B cell (primary cell): ENCODE measurements around the gene WASHC4. TPM values are rescaled to one million over a fixed set of nuclear protein-coding genes. Genes with fewer than 3 reads are reported as not detected.
A peak's percentile ranks its signal among the peaks of the same experiment; 100 is the strongest.
"Not testable (repeated sequence)": the region's sequence is repeated elsewhere in the genome, so short reads cannot be mapped to it uniquely, and the experiment has no call there.

Experiments used
- ATAC-seq: fragments of 200-7000 bp; cut with Tn5 transposase; one replicate; pipeline ENCODE4 v1.10.0; 2021; ENCODE audit warnings: low read depth, mild to moderate bottlenecking, moderate number of reproducible peaks, moderate library complexity
- CTCF ChIA-PET: fragments of 350-600 bp; sonication (Branson Sonifier 250); formaldehyde crosslinking; loops from one replicate; lab custom pipeline; 2021; ENCODE audit warnings: antibody characterized with exemption, inconsistent platforms; lab: Charles Lee
- POLR2A ChIA-PET: fragments of 350-600 bp; sonication (Branson Sonifier 250); formaldehyde crosslinking; loops from one replicate; lab custom pipeline; 2021; ENCODE audit warnings: antibody characterized with exemption; lab: Charles Lee
- DNase-seq: peaks from one replicate; pipeline ENCODE4 v3.0.0; 2013
- H2AFZ ChIP-seq: 2 replicates; pipeline ENCODE4 v1.6.1; 2012; ENCODE audit warnings: mild to moderate bottlenecking, low read depth, low read length; ENCODE audit not compliant: insufficient read depth, poor library complexity, severe bottlenecking
- H3K27ac ChIP-seq, 2 donors: 1 replicate in 1 of 2; 2 replicates in 1 of 2; pipeline ENCODE4 v1.5.1; 2012 to 2013; ENCODE audit warnings: low read length in 2 of 2, mild to moderate bottlenecking in 2 of 2, moderate library complexity in 1 of 2
- H3K27me3 ChIP-seq, 4 experiments: fragments of 200-600 bp in 1 of 4; sonication (generic) in 1 of 4; replicated peaks in 1 of 4; 1 replicate in 2 of 4; 2 replicates in 2 of 4; pipeline versions ENCODE4 v1.6.1 to v1.7.0; 2013 to 2016; ENCODE audit warnings: low read length in 3 of 4, mild to moderate bottlenecking in 2 of 4, mixed read lengths in 1 of 4, moderate library complexity in 1 of 4; ENCODE audit not compliant: insufficient read depth in 4 of 4, control insufficient read depth in 3 of 4; ENCODE audit errors: control extremely low read depth in 1 of 4
- H3K36me3 ChIP-seq, 2 experiments: replicated peaks in 1 of 2; 1 replicate in 1 of 2; 2 replicates in 1 of 2; pipeline versions ENCODE4 v1.6.1 to v1.7.1; 2013; ENCODE audit warnings: low read length in 1 of 2; ENCODE audit not compliant: insufficient read depth in 2 of 2, control insufficient read depth in 1 of 2; ENCODE audit errors: control extremely low read depth in 1 of 2, extremely low read depth in 1 of 2
- H3K4me1 ChIP-seq, 2 donors: fragments of 200-600 bp in 1 of 2; sonication (generic) in 1 of 2; 1 replicate in 1 of 2; 2 replicates in 1 of 2; pipeline versions ENCODE4 v1.5.1 to v1.6.1; 2013 to 2017; ENCODE audit warnings: low read length in 2 of 2; ENCODE audit not compliant: control insufficient read depth in 2 of 2, insufficient read depth in 2 of 2
- H3K4me2 ChIP-seq: replicated peaks from 2 replicates; pipeline ENCODE3; 2012; ENCODE audit warnings: mild to moderate bottlenecking, low read depth, low read length; ENCODE audit not compliant: poor library complexity, severe bottlenecking
- H3K4me3 ChIP-seq, 5 experiments: fragments of 200-600 bp in 1 of 5; sonication (generic) in 1 of 5; 1 replicate in 3 of 5; 2 replicates in 2 of 5; pipeline versions ENCODE4 v1.5.1 to v1.7.0; 2011 to 2016; ENCODE audit warnings: low read length in 4 of 5, mild to moderate bottlenecking in 4 of 5, low read depth in 2 of 5, control low read depth in 1 of 5, moderate library complexity in 1 of 5; ENCODE audit not compliant: insufficient read depth in 1 of 5; ENCODE audit errors: control extremely low read depth in 1 of 5, extremely low read depth in 1 of 5
- H3K79me2 ChIP-seq: fragments of 200-600 bp; sonication (generic); one replicate; pipeline ENCODE4 v1.6.0; 2016; ENCODE audit warnings: low read length; ENCODE audit not compliant: control insufficient read depth, insufficient read depth
- H3K9ac ChIP-seq: fragments of 200-600 bp; sonication (generic); 2 replicates; pipeline ENCODE4 v1.6.1; 2017; ENCODE audit warnings: mild to moderate bottlenecking, low read length, moderate library complexity
- H3K9me3 ChIP-seq, 3 donors: one replicate each; pipeline versions ENCODE4 v1.6.1 to v1.7.1; 2013; ENCODE audit warnings: low read length in 2 of 3; ENCODE audit not compliant: control insufficient read depth in 2 of 3, insufficient read depth in 1 of 3; ENCODE audit errors: control extremely low read depth in 1 of 3
- H4K20me1 ChIP-seq: 2 replicates; pipeline ENCODE4 v1.6.0; 2012; ENCODE audit warnings: mild to moderate bottlenecking, low read length; ENCODE audit not compliant: insufficient read depth, control insufficient read depth, poor library complexity, severe bottlenecking
- H3K27ac Mint-ChIP-seq: one replicate; pipeline ENCODE4 v1.8.0; 2021; ENCODE audit warnings: mixed read lengths
- H3K27me3 Mint-ChIP-seq: one replicate; pipeline ENCODE4 v1.8.0; 2021; ENCODE audit warnings: mixed read lengths
- H3K4me1 Mint-ChIP-seq: one replicate; pipeline ENCODE4 v1.8.0; 2021; ENCODE audit warnings: mixed read lengths
- H3K4me3 Mint-ChIP-seq: one replicate; pipeline ENCODE4 v1.8.0; 2021; ENCODE audit warnings: mixed read lengths
- H3K9me3 Mint-ChIP-seq: one replicate; pipeline ENCODE4 v1.8.0; 2022; ENCODE audit warnings: mixed read lengths; ENCODE audit not compliant: insufficient read depth
- WGBS: methylation state at CpG from one replicate; pipeline ENCODE4 v1.1.5; 2013; ENCODE audit warnings: missing lambda C conversion rate; ENCODE audit not compliant: insufficient coverage; 5-methylcytosine and 5-hydroxymethylcytosine counted together
- intact Hi-C: fragments of 100-400 bp; cut with micrococcal nuclease; formaldehyde crosslinking; loops from one replicate; pipeline ENCODE4 v1.10.0; 2022
- polyA plus RNA-seq: library from polyadenylated mRNA; depleted of rRNA; stranded (reverse); fragments of >200 nt; gene quantifications from 2 replicates; pipeline ENCODE4 v1.2.3, GENCODE V29; 2012
- total RNA-seq, 2 donors: library from RNA; stranded (reverse); fragments of 120-200 nt in 1 of 2; gene quantifications; 1 replicate in 1 of 2; 2 replicates in 1 of 2; pipeline versions ENCODE4 v1.2.3 to v1.2.4, GENCODE V29; 2013 to 2022

WASHC4 gene
- total and polyA plus RNA-seq, 2 donors (not counting 1 experiment from before 2014, with no cell fraction given), result 55.2 to 240 TPM

GRCh38 chr12:105183406-105183805 is 75.9 kb downstream of the WASHC4 start:
- CTCF ChIA-PET, H3K4me2 ChIP-seq, POLR2A ChIA-PET, H3K4me3 ChIP-seq, H3K79me2 ChIP-seq, H3K9ac ChIP-seq, H3K27me3 ChIP-seq, DNase-seq, H3K27ac ChIP-seq, H2AFZ ChIP-seq, H3K9me3 ChIP-seq, H3K27me3 Mint-ChIP-seq, intact Hi-C loops, ATAC-seq, H3K4me3 Mint-ChIP-seq, H3K4me1 ChIP-seq, H3K9me3 Mint-ChIP-seq: not testable (repeated sequence)
- Mint-ChIP-seq H3K4me1 (peaks cover 27% of the 10 kb centered on the region), H3K27ac (peak overlapping the region; percentile 26)
- WGBS, result no CpG with 5 or more reads among the region's 4 CpGs
- Histone ChIP-seq H3K36me3 (peaks cover 8 to 42% of the 10 kb centered on the region in 2 experiments), H4K20me1 (peaks cover 13% of the 10 kb centered on the region)

DNA sequence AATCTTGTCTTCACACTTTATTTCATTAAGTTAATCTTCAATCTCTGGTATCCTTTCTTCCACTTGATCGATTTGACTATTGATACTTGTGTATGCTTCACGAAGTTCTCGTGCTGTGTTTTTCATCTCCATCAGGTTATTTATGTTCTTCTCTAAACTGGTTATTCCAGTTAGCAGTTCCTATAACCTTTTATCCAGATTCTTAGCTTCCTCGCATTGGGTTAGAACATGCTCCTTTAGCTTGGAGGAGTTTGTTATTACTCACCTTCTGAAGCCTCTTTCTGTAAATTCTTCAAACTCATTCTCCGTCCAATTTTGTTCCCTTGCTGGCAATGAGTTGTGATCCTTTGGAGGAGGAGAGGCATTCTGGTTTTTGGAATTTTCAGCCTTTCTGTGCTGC is 76.4 kb downstream of the WASHC4 start:
- DNase-seq, H3K4me3 Mint-ChIP-seq, H3K9me3 Mint-ChIP-seq, ATAC-seq, H3K4me3 ChIP-seq, CTCF ChIA-PET, H3K27me3 Mint-ChIP-seq, H3K79me2 ChIP-seq, H3K9ac ChIP-seq, POLR2A ChIA-PET, H3K4me2 ChIP-seq, H3K9me3 ChIP-seq, H3K27ac ChIP-seq, H3K4me1 ChIP-seq, intact Hi-C loops, H3K27me3 ChIP-seq, H2AFZ ChIP-seq: not testable (repeated sequence)
- Histone ChIP-seq H3K36me3 (peaks cover 10 to 45% of the 10 kb centered on the region in 2 experiments), H4K20me1 (peaks cover 15% of the 10 kb centered on the region)
- peaks cover 27% of the 10 kb centered on the region for H3K4me1 Mint-ChIP-seq
- H3K27ac Mint-ChIP-seq, result peak overlapping the region; percentile 11
- no CpG with 5 or more reads among the region's 5 CpGs for WGBS
